ENCODE results near the gene MEPCE. TPM values are rescaled to one million over a fixed set of nuclear protein-coding genes. Genes with fewer than 3 reads are reported as not detected.
A peak's percentile ranks its signal among the peaks of the same experiment; 100 is the strongest.

The MEPCE gene
- total and polyA plus RNA-seq, 9 of the 15 experiments (the other 6 are each of a cell fraction or from before 2014, with no cell fraction given), result 10.9 to 76.3 (median 44.1) TPM

- TF ChIP-seq TFAP4 (CRISPR knock-in tag; IDR thresholded peaks at IDR 0.05; ENCODE audit: borderline replicate concordance) (peak; percentile 77), THRB (CRISPR knock-in tag; conservative IDR thresholded peaks at IDR 0.05) (0 out of 2 replicates have a peak, but pooled peaks have one; percentile 27), ZNF407 (IDR thresholded peaks at IDR 0.05; ENCODE audit: low read depth) (no peak), ARID2 (IDR thresholded peaks at IDR 0.05) (no peak), AFF1 (IDR thresholded peaks at IDR 0.05; ENCODE audit: low read depth in 1 of 2, partially characterized antibody in 2 of 2) (peak in 1 of 2 experiments; percentile 20), SNRNP70 (optimal IDR thresholded peaks at IDR 0.05; ENCODE audit: low read depth, low read length) (no peak), MAZ (CRISPR knock-in tag; conservative IDR thresholded peaks at IDR 0.05 in 1 of 2, IDR thresholded peaks at IDR 0.05 in 1 of 2) (peak in 1 of 2 experiments; percentile 44; a peak in 2 of 4 replicates), E2F1 (CRISPR knock-in tag; IDR thresholded peaks at IDR 0.05) (peak; percentile 52; the same call in 1 of the 2 replicates)
Measured at GRCh38 chr7:100476903-100477870, 47.6 kb downstream of the MEPCE start (continued).
